ENCODE measurements around the gene WAPL.
"Not testable (repeated sequence)": the region's sequence is repeated elsewhere in the genome, so short reads cannot be mapped to it uniquely, and the experiment has no call there.

Gene WAPL

DNA sequence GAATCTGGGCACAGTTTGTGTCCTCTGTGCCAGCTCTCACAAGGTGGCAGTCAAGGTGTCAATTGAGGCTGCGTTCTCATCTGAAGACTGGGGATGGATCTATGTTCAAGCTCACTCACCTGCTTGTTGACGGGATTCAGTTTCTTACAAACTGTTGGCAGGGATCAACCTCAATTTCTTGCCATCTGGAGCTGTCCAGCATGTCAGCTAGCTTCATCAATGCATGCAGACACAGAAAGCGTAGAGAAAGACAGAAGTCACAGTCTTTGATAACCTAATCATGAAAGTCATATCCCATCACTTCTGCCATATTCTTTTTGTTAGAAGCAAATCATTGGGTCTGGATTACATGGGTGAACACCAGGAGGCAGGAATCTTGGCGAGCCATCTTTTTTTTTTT lies 32.0 kb upstream of the WAPL start:
- Histone ChIP-seq H3K36me3 (no peaks in the 10 kb centered on the region), H3K9me3 (no peaks in the 10 kb centered on the region), H3K27ac (no peak overlapping the region), H3K4me1 (peaks cover 0 to 5% (median 0%) of the 10 kb centered on the region in 4 donors), H3K4me3 (no peak overlapping the region), H3K27me3 (peaks cover 0 to 4% of the 10 kb centered on the region in 2 donors)
- no peak for DNase-seq
- TF ChIP-seq, protein P1, sequence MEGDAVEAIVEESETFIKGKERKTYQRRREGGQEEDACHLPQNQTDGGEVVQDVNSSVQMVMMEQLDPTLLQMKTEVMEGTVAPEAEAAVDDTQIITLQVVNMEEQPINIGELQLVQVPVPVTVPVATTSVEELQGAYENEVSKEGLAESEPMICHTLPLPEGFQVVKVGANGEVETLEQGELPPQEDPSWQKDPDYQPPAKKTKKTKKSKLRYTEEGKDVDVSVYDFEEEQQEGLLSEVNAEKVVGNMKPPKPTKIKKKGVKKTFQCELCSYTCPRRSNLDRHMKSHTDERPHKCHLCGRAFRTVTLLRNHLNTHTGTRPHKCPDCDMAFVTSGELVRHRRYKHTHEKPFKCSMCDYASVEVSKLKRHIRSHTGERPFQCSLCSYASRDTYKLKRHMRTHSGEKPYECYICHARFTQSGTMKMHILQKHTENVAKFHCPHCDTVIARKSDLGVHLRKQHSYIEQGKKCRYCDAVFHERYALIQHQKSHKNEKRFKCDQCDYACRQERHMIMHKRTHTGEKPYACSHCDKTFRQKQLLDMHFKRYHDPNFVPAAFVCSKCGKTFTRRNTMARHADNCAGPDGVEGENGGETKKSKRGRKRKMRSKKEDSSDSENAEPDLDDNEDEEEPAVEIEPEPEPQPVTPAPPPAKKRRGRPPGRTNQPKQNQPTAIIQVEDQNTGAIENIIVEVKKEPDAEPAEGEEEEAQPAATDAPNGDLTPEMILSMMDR (IDR thresholded peaks at IDR 0.05) = no peak
- intact Hi-C loops (cut with DNase I; ENCODE audit: low total_unique reads) = no loop called here

GRCh38 chr10:86553213-86553612 lies 31.6 kb upstream of the WAPL start:
- Histone ChIP-seq H3K4me3 (no peak overlapping the region), H3K27me3 (peaks cover 0 to 4% of the 10 kb centered on the region in 2 donors), H3K4me1 (peaks cover 0 to 5% (median 0%) of the 10 kb centered on the region in 4 donors), H3K9me3 (no peaks in the 10 kb centered on the region), H3K36me3 (no peaks in the 10 kb centered on the region), H3K27ac (no peak overlapping the region)
- intact Hi-C loops (cut with DNase I; ENCODE audit: low total_unique reads) = no loop called here
- no peak for DNase-seq
- TF ChIP-seq, protein P1 (IDR thresholded peaks at IDR 0.05) = no peak

DNA sequence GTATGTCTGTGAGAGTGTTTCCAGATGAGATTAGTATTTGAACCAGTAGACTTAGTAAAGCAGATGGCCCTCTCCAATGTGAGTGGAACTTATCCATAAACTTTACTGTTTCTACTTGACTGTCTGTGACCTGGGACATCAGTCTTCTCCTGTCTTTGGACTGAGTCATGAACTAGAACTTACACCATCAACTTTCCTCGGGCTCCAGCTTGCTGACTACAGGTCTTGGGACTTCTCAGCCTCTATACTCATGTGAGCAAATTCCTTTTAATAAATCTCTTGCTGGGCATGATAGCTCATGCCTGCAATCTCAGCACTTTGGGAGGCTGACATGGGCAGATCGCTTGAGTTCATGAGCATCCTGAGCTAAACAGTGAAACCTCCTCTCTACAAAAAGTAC lies 25.7 kb upstream of the WAPL start:
- intact Hi-C loops (cut with DNase I; ENCODE audit: low total_unique reads) = no loop called here
- Histone ChIP-seq H3K36me3 (no peaks in the 10 kb centered on the region), H3K27ac (no peak overlapping the region), H3K9me3 (no peaks in the 10 kb centered on the region), H3K4me1 (no peaks in the 10 kb centered on the region), H3K27me3 (no peaks in the 10 kb centered on the region), H3K4me3 (no peak overlapping the region)
- no peak for DNase-seq
- TF ChIP-seq, protein P1 (IDR thresholded peaks at IDR 0.05) = no peak

DNA sequence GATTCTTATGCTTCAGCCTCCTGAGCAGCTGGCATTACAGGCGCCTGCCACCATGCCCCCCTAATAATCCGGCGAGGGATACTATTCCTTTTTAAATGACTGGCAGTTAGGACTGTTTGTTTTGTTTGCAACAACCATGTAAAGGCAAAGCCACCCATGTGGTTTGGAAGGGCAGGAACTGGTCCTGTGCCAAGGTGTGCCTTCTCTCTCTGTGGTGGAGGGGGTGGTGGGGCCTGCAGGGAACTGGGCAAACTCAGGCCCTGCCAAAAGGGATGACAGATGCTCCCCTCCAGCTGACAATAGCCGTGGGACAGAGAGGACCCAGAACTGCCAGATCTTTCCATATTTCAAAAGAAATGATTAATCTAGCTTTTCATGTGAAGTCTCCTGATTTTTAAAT lies 23.5 kb upstream of the WAPL start:
- TF ChIP-seq, protein P1 (IDR thresholded peaks at IDR 0.05) = no peak
- intact Hi-C loops (cut with DNase I; ENCODE audit: low total_unique reads) = no loop called here
- Histone ChIP-seq H3K36me3 (no peaks in the 10 kb centered on the region), H3K4me3 (no peak overlapping the region), H3K9me3 (no peaks in the 10 kb centered on the region), H3K4me1 (no peaks in the 10 kb centered on the region), H3K27ac (no peak overlapping the region), H3K27me3 (no peaks in the 10 kb centered on the region)
- no peak for DNase-seq

DNA sequence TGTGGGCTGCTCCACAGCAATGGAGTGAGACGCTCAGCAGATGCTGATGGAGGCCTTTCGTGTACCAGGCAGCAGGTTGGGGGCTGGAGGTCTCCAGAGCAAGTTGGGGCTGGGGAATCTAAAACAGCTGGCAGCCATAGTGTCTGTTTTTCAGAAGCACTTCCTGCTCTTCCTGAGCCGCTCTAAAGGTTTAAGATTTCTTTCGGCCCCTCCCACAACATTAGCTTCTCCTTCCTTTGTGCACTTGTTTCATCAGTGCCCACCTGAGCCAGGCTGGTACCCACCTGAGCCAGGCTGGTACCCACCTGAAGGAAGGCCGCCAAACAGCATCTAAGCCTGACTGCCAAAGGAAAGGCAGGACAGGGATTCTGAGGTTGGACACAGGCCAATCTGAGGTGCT lies 18.4 kb upstream of the WAPL start:
- TF ChIP-seq, protein P1 (IDR thresholded peaks at IDR 0.05) = no peak
- Histone ChIP-seq H3K4me1 (peaks cover 0 to 8% (median 5%) of the 10 kb centered on the region in 4 donors), H3K36me3 (no peaks in the 10 kb centered on the region), H3K27me3 (no peaks in the 10 kb centered on the region), H3K4me3 (no peak overlapping the region), H3K27ac (no peak overlapping the region), H3K9me3 (no peaks in the 10 kb centered on the region)
- intact Hi-C loops (cut with DNase I; ENCODE audit: low total_unique reads) = no loop called here
- no peak for DNase-seq

DNA sequence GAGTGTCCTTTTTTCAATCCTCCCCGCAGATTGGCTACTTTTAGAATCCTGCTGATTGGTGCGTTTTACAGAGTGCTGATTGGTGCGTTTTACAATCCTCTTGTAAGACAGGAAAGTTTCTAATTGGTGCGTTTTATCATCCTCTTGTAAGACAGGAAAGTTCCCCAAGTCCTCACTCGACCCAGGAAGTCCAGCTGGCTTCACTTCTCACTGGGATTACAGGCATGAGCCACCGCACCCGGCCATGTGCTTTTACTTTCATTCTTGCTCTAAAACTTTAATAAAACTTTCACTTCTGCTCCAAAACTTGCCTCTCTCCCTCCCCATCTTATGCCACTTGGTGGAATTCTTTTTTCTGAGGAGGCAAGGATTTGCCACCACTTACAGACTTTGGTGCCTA lies 17.0 kb upstream of the WAPL start:
- DNase-seq = peak in 1 of 2 donors; percentile 44
- TF ChIP-seq, protein P1 (IDR thresholded peaks at IDR 0.05) = no peak
- Histone ChIP-seq H3K9me3 (no peaks in the 10 kb centered on the region), H3K4me1 (peaks cover 0 to 10% (median 6%) of the 10 kb centered on the region in 4 donors), H3K27ac (no peak overlapping the region), H3K36me3 (no peaks in the 10 kb centered on the region), H3K27me3 (no peaks in the 10 kb centered on the region), H3K4me3 (no peak overlapping the region)
- intact Hi-C loops (cut with DNase I; ENCODE audit: low total_unique reads) = no loop called here

- H3K4me3 ChIP-seq; H3K36me3 ChIP-seq; H3K27me3 ChIP-seq; DNase-seq; H3K27ac ChIP-seq; intact Hi-C loops (cut with DNase I; ENCODE audit: low total_unique reads); H3K4me1 ChIP-seq; H3K9me3 ChIP-seq: not testable (repeated sequence)
Observed at GRCh38 chr10:86538040-86538439, 16.4 kb upstream of the WAPL start.

Measured in tibial artery (tissue), 4 donors.